Stimulated activated CD8-positive, alpha-beta memory T cell treated with anti-CD3 and anti-CD28 coated beads, Interleukin-15, amount 100 ng/mL, for 24 hours (primary cell): ENCODE measurements around the gene CHID1.

Experiments
- DNase-seq: peaks from one replicate; pipeline ENCODE4 v3.0.0-alpha.2; 2020; ENCODE audit warnings: low read depth

The CHID1 gene

DNA sequence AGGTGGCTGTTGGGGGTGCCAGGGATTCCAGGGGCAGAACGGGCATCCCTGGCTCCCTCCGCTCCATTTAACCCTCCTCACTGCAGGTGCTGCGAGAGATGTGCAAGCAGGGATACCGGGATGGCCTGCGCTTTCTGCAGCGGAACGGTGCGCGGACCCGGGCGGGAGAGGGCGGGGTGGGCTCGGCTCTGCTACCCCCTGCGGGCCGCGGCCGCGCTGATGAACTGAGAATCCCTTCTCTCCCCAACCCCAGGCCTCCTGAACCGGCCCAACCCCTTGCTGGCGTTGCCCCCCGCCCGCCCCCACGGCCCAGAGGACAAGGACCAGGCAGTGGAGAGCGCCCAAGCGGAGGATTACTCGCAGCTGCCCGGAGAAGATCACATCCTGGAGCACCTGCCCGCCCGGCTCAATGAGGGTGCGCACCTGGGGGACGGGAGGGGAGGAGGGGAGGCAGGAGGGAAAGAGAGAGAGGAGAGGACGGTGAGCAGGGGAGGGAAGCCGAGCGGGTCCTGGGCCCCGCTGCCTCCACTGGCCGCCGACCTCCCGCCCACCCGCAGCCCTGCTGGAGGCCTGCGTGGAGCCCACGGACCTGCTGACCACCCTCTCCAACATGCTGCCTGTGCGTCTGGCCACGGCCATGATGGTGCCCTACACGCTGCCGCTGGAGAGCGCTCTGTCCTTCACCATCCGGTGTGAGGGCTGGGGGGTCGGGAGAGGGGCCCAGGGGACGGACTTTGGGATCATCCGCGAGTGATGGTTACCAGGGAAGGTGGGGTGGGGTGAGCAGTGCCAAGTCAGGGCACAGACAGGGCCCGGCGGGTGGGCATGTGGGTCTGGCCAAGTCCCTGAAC, 86.9 kb downstream of the CHID1 start:
- no peak for DNase-seq

DNA sequence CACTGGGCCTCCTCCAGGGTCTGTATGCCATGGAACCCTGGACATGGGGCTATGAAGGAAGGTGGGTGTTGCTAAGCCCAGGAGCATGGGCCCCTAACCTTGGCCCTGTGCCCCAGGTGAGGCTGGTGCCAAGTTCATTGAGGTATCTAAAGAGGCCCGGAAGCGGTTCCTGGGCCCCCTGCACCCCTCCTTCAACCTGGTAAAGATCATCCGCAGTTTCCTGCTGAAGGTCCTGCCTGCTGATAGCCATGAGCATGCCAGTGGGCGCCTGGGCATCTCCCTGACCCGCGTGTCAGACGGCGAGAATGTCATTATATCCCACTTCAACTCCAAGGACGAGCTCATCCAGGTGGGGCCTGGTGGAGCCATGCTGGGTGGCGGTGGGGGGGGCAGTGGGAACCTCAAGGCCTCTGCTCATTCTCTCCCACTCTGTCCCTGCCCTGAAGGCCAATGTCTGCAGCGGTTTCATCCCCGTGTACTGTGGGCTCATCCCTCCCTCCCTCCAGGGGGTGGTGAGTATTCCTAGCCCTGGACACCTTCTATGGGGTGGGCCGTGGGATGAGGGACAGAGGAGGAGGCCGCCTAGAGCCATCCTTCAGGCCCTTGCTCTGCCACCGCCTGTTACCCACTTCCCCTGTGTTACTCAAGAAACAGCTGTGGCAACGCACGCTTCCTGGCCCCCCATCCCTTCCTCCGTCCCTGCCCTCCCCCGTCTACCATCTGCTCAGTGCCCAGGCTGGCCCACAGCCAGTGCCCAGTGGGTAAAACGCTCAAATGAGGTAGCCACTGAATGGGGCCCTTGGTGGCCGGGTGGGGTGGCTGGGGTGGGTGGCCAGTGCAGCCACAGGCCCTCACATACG, 88.9 kb downstream of the CHID1 start:
- DNase-seq, result no peak

DNA sequence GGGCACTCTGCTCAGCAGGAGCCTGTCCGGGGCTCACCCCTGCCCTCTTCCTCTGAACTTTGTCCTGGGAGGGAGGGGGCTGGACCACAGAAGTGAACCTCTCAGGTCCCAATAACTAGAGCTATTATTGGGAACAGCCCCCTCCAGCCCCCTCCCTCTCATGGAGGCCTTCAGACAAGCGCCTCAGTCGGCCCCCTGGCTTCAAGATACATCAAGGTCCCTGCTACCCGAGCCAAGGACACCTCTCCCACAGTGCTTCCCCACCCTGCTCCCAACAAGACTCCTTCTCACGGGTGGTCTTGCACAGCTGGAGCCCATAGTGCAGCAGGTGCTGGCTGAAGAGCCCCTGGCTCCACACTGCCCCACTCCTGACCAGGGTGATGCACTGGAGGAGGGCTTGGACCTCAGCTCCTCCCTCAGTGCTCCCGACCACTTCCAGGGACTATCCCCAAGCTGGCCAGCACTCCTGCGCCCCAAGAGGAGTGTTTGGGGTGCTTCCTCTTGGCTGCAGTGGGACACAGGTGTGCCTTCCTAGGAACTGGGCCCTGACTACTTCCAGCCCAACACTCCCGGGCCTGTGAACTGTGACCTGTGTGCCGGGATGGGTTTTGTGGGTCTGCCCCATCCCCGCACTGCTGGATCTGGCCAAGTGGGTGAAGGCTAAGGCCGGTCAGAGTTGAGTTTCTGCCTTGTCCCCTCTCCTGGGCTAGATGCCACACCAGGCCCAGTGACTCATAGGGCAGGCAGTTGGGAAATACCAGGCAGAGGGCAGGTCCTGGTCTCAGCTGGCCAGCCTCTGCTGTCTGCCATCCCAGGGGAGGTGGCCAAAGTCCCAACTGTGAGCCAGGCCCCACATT, 89.7 kb downstream of the CHID1 start:
- DNase-seq, result no peak

DNA sequence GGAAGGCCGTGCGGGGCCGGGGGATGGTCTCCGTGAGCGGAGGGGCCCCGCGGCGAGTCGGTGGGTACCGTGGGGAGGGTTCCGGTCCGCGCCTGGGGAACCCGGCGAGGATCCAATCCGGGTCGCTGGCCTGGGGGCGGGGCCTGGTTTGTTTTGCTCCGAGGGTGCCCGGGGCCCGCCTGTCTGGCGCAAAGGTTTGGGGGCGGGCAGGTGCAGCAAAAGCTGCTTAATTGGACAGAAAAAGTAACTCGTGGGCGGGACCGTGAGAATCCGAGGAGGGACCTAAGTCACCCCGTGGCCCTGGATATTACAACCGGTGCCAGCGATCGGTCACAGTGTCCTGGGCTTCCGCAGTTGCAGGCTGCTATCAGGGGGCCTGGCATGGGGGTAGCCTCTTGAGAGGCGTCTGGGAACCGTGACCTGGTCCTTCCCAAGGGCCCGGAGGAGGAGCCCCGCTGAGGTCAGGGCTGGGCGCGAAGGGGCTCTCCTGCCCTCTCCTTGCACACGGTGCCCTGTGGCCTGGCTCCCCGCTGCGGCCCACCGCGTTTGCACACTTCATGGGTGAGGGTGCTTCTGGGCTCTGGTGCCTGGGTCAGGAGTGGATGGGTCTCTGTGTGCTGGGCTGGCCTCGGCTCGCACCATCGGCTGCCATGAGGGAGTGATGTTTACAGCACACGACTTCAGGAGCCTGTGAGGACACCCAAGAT, 90.5 kb downstream of the CHID1 start:
- peak; percentile 76 for DNase-seq

DNA sequence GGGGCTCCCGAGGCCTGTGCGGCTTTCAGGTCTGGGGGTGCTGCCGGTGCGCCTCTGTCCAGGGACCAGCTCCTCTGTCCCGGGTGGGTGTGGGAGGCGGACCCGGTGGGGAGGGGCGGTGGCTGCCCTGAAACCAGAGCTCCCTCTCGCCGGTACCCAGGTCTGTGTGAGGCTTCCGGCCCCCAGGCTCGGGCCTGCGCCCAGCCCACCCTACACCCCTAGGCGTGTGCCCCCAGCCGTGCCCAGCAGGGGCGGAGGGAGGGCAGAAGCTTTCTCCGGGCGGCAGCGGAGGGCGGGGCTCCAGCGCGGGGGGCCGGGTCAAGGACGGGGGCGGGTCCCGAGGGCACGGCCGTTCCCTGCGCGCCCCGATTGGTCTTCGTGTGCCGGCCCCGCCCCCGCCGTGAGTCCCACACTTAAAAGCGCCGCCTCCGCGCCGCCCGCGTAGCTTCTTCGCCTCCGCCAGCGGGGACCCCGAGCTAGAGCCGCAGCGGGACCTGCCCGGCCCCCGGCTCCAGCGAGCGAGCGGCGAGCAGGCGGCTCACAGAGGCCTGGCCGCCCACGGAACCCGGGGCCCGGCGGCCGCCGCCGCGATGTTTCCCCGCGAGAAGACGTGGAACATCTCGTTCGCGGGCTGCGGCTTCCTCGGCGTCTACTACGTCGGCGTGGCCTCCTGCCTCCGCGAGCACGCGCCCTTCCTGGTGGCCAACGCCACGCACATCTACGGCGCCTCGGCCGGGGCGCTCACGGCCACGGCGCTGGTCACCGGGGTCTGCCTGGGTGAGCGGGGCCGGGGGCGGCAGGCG, 91.3 kb downstream of the CHID1 start:
- DNase-seq, result peak; percentile 88

DNA sequence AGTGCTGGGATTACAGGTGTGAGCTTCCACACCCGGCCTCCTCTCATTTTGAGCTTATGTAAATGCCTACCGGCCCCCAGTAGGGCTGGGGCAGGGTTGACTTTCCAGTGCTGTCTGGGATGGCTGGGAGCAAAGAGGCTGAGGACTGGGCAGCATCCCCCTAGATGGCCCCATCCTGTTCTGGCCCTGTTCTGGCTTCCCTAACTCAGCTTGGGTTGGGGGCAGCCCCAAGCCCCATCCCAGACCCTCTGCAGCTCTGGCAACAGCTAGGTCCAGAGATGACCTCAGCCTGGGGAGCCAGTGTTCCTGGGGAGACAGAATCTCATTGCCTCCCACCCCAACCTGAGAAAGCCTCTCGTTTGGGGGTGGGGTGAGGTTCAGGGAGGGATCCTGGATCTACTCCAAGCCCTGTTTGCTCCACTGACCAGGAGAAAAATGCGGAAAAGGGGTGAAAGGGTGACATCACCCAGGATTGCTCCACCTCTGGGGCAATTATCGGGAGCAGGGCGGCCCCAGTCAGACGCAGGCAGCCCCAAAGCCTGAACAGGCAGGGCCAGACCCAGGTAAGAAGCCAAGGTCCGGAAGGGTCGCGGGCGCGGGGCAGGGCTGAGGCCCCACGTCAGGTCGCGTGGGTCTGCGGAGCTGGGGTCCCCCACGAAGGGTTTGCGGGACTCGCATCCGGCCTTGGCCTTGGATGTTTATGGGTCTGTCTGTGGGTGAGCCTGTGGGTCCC, 92.0 kb downstream of the CHID1 start, which contains the start of gene PNPLA2:
TSS of gene PNPLA2 (plus strand) at position 519 of the 733 bp plus-strand sequence. CDS start 805 bp downstream, outside the sequence.
- no peak for DNase-seq
